GM19043 (cell line): ENCODE results near the gene MPP1.
A peak's percentile ranks its signal among the peaks of the same experiment; 100 is the strongest.

Source experiments
- ATAC-seq: cut with Tn5 transposase; IDR thresholded peaks from one replicate; pipeline ENCODE4 v1.9.1; 2021; ENCODE audit warnings: low read depth; ENCODE audit not compliant: unreplicated experiment

MPP1 gene

GRCh38 chrX:154776753-154777152 lies 28.5 kb downstream of the MPP1 start:
- ATAC-seq: no peak

DNA sequence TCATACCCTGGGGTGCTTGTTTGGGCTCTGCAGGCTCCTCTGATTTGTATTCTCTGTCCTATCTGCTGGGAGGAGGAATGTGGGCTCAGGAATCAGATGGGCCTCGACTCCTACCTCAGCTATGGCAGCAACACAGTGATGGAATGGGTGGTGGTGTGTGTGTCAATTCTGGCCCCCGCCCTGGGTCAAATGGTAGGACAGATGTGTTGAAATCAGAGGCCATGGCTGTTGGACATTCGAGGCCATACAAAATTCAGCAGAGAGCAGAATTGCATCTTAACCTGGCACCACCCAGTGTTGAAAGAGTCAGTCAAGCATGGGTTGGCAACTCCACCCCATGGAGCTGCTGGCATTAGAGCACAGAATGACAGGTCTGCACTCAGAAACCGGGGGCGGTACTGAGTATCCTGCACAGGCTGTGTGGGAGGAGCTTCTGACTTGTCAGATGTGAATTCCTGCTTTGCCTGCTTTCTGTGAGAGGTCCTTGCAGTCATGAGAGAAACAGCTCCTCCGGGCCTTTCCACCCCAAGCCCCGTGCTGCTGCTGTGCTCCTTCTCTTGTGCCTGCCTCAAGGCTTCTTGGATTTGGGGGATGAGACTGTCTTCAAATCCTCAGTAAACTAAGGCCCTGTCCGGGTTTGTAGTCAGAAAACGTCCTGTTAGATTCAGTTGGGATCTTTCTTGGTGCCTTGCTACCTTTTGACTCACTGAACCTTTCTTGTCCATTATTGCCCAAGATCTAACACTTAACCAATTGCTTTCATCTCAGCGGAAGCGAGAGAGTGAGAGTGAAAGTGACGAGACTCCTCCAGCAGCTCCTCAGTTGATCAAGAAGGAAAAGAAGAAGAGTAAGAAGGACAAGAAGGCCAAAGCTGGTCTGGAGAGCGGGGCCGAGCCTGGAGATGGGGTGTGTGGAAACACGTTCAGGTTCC lies 29.6 kb downstream of the MPP1 start:
- no peak for ATAC-seq

GRCh38 chrX:154774622-154775021 lies 30.7 kb downstream of the MPP1 start:
- ATAC-seq: no peak

GRCh38 chrX:154762537-154763296 lies 42.6 kb downstream of the MPP1 start, which contains the start of gene DKC1:
Gene DKC1 (plus strand): TSS chrX:154762864. CDS start chrX:154762966, 102 bp downstream.
- ATAC-seq: peak; percentile 89

DNA sequence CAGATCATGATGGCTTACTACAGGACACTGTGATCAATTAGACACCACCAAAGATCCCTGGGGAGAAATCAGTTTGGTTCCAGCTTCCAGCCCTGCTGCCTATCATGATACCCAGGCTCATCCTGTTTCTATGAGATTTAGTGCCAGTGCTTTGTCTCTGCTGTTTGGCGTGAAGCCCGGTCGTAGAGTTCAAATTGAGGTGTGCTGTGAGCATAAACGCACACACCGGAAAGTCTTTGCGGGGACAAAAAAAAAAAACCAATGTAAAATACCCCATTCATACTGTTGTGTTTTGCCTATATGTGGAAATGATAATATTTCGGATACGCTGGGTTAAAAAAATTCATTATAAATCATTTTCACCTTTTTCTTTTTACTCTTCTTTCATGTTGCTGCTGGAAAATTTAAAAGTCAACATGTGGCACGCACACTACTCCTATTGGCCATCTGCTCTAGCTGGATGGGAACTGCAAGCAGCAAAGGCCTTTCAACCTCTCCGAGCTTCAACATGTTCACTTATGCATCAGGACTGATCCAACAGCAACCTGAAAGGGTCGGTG lies 43.2 kb downstream of the MPP1 start:
- no peak for ATAC-seq

DNA sequence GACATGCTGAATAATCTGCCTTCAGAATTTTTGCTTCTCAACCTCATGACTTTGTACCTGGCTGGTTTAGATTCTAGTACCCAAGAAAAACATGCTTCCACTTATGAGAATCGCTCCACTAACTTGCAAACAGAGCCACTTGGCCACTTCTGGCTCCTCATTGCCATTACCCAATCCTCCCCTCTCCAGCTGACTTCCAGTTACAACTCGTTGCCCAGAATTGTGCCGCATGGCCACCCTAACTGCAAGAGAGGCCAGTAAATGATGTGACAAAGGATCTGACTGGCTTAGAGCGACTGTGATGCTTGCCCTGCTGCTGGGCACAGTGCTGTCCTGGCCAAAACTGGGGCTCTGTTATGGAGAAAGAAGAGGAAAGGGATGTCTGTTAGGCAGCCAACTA lies 46.6 kb downstream of the MPP1 start:
- no peak for ATAC-seq

- no peak for ATAC-seq
Measured at GRCh38 chrX:154751669-154752271, 53.5 kb downstream of the MPP1 start.

DNA sequence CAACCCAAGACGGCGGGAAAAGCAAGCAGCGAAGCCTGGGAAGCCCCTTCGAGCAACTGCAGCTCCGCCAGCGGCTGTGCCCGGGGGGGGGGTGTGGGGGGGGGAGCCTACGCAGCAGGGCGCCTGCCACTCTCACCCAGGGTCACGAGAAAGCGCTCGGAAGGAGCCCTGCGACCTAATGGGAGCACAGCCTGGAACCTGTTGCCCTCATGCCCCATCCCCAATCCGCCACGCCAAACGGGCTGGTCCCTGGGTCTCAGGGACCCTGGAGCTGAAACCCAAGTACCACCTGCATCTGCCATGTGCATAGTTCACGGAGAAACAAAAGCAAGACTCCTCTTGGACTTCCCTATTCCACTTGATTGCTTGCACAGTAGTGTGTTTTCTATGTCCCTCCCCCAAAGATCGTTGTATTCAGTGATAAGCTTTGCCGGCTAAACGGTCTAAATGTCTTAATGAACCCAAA lies 54.0 kb downstream of the MPP1 start:
- no peak for ATAC-seq

GRCh38 chrX:154750301-154751202 lies 54.7 kb downstream of the MPP1 start, which contains the start of gene GAB3:
Gene GAB3 (minus strand): TSS chrX:154751077. CDS start chrX:154751025, 52 bp downstream.
- peak; percentile 48 for ATAC-seq

DNA sequence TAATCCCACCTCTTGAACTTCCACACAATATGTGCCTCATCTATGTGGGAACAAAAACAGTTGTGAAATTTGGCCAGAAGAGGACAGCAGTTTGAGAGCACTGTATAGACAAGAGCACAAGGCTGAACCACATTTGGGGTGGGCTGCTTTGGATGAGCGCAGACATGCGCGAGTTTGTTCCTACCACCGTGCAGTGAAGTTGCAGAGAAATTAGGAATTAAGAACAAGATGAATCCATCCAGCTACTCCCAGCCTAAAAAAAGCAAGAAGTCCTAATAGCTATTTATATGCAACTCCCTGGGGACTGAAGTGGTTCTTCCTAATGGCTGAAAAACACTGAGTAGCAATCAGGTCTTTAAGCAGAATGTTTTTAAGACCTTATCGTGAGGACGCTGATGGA lies 55.4 kb downstream of the MPP1 start:
- no peak for ATAC-seq

- ATAC-seq: peak; percentile 52
Measured at GRCh38 chrX:154748712-154749339, 56.5 kb downstream of the MPP1 start.

GRCh38 chrX:154742613-154743012 lies 62.7 kb downstream of the MPP1 start:
- ATAC-seq: no peak

GRCh38 chrX:154739952-154740465 lies 65.3 kb downstream of the MPP1 start:
- no peak for ATAC-seq

DNA sequence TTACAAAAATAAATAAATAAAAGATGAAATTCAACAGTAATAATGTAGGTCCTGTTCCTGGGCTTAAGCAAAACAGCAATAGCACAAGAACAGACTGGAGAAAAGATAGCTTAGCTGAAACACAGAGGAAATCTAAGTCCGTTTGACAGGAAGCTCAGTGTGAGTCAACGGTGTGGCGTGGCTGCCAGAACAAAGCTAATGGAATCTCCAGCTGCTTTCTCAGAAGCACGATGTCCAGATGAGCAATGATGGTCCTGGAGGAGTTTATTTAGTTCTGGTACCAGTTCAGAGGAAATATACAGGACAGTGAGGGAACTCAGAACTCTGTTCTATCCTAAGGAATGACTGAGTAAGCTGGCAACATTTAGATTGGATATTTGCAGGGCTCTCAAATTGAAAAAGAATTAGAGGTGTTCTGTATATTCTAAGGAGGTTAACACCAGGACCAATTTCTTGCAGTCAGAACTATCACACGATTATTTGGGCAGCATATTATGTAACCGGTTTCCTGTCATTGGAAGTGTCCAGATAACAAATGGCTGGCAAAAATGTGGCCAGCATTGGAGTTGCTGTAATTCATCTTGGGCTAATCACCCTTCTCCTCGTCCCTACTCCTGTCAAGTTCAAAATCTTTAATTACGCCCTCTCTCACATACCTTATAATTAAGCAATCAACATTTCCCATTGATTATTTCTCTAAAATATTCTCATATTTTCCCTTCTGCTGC lies 67.1 kb downstream of the MPP1 start:
- no peak for ATAC-seq

- ATAC-seq: no peak
Measured at GRCh38 chrX:154737136-154737535, 68.1 kb downstream of the MPP1 start.

DNA sequence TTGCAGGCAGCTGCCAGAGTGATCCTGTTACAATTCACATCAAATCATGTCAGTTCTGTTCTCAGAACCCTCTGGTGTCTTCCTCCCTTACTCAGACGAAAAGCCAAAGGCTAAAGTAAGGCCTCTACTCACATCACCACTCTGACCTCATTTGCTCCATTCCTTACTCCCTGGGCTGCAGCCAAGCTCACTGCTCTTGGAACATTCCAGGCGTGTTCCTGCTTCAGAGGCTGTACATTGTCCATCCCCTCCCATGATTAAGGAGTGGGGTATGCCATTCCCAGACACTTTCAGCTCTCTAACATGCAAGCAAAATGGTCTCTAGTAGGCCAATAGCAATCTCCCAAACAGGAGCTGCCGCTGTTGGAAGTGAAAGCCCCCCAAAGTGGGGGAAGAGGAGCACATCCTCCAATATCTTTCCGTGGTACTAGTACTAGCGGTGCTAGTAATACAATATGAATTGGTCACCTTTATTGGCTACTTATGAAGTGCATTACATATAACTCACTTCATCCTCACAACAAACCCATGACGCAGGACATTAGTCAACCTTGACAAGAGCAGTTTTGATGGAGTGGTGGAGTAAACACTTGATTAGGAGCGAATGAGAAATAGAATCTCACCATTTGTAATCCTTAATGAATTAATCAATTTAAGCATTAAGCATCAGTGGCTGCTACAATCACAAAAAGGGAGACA lies 69.4 kb downstream of the MPP1 start:
- no peak for ATAC-seq

GRCh38 chrX:154734061-154734781 lies 71.1 kb downstream of the MPP1 start:
- no peak for ATAC-seq
